IMR-90 (cell line): ENCODE results near the gene DIP2C. TPM values are rescaled to one million over a fixed set of nuclear protein-coding genes. Genes with fewer than 3 reads are reported as not detected.

Experiments
- ATAC-seq: fragments of 200-7000 bp; cut with Tn5 transposase; 2 replicates; pipeline ENCODE4 v1.9.1; 2020; ENCODE audit warnings: low read depth, mild to moderate bottlenecking, moderate library complexity
- BruUV-seq: library from RNA; stranded (reverse); fragments of 400-500 nt; replicated peaks from 2 replicates; lab custom pipeline; 2021; lab: Mats Ljungman, UMichigan
- CTCF ChIA-PET: fragments of 300-600 bp; formaldehyde crosslinking; extraction: SDS; loops from one replicate; lab custom pipeline; 2021; ENCODE audit warnings: antibody characterized with exemption; lab: Yijun Ruan, JAX
- POLR2A ChIA-PET: fragments of 300-600 bp; sonication (Branson Sonifier 250); formaldehyde crosslinking; loops from one replicate; lab custom pipeline; 2022; ENCODE audit warnings: antibody characterized with exemption; ENCODE audit not compliant: unreplicated experiment; lab: Charles Lee
- DNase-seq: peaks from one replicate; pipeline ENCODE4 v3.0.0; 2013
- H2AFZ ChIP-seq: replicated peaks from 2 replicates; pipeline ENCODE3; 2013; ENCODE audit warnings: low read length, mild to moderate bottlenecking; ENCODE audit not compliant: poor library complexity
- H2AK5ac ChIP-seq: 2 replicates; pipeline ENCODE4 v1.6.1; 2013; ENCODE audit warnings: low read depth, low read length, inconsistent platforms
- H2AK9ac ChIP-seq: replicated peaks from 2 replicates; pipeline ENCODE3; 2013; ENCODE audit warnings: mild to moderate bottlenecking, low read depth, low read length, moderate library complexity; ENCODE audit not compliant: poor library complexity
- H2BK120ac ChIP-seq: 2 replicates; pipeline ENCODE4 v1.6.1; 2013; ENCODE audit warnings: low read depth, low read length, inconsistent platforms
- H2BK15ac ChIP-seq: 3 replicates; pipeline ENCODE4 v1.6.1; 2013; ENCODE audit warnings: low read depth, low read length, inconsistent platforms
- H2BK20ac ChIP-seq: 2 replicates; pipeline ENCODE4 v1.6.1; 2013; ENCODE audit warnings: low read depth, mild to moderate bottlenecking, inconsistent platforms, low read length, moderate library complexity
- H2BK5ac ChIP-seq: 2 replicates; pipeline ENCODE4 v1.6.1; 2013; ENCODE audit warnings: mild to moderate bottlenecking, low read depth, low read length, inconsistent platforms; ENCODE audit not compliant: poor library complexity, severe bottlenecking
- H3K14ac ChIP-seq: replicated peaks from 2 replicates; pipeline ENCODE4 v1.6.1; 2013; ENCODE audit warnings: low read depth, low read length, inconsistent platforms
- H3K18ac ChIP-seq: 2 replicates; pipeline ENCODE4 v1.6.1; 2013; ENCODE audit warnings: low read depth, low read length, control low read depth
- H3K23ac ChIP-seq: 2 replicates; pipeline ENCODE4 v1.6.1; 2013; ENCODE audit warnings: low read depth, low read length, inconsistent platforms
- H3K27ac ChIP-seq: 2 replicates; pipeline ENCODE4 v1.5.1; 2013; ENCODE audit warnings: mild to moderate bottlenecking, control low read depth, low read length; ENCODE audit not compliant: insufficient read depth
- H3K27me3 ChIP-seq: 2 replicates; pipeline ENCODE4 v1.6.1; 2013; ENCODE audit warnings: low read length; ENCODE audit not compliant: control insufficient read depth, insufficient read depth
- H3K36me3 ChIP-seq: 2 replicates; pipeline ENCODE4 v1.6.1; 2013; ENCODE audit warnings: low read length, mixed read lengths; ENCODE audit not compliant: control insufficient read depth, insufficient read depth
- H3K4ac ChIP-seq: 2 replicates; pipeline ENCODE4 v1.6.1; 2013; ENCODE audit warnings: low read depth, low read length, inconsistent platforms
- H3K4me1 ChIP-seq: 2 replicates; pipeline ENCODE4 v1.6.1; 2013; ENCODE audit warnings: low read length, mixed read lengths; ENCODE audit not compliant: control insufficient read depth, insufficient read depth
- H3K4me2 ChIP-seq: 2 replicates; pipeline ENCODE4 v1.6.1; 2013; ENCODE audit warnings: low read depth, mild to moderate bottlenecking, control low read depth, low read length, moderate library complexity
- H3K4me3 ChIP-seq: 2 replicates; pipeline ENCODE4 v1.5.1; 2013; ENCODE audit warnings: low read depth, mild to moderate bottlenecking, control low read depth, low read length, moderate library complexity; ENCODE audit not compliant: insufficient read depth
- H3K56ac ChIP-seq: 2 replicates; pipeline ENCODE4 v1.6.1; 2013; ENCODE audit warnings: low read length, inconsistent platforms; ENCODE audit not compliant: insufficient read depth; ENCODE audit errors: extremely low read depth
- H3K79me1 ChIP-seq, 2 experiments: 2 replicates each; pipeline ENCODE4 v1.6.1; 2013; ENCODE audit warnings: low read length in 2 of 2, inconsistent platforms in 1 of 2, low read depth in 1 of 2
- H3K9ac ChIP-seq: 2 replicates; pipeline ENCODE4 v1.6.1; 2013; ENCODE audit warnings: low read depth, low read length, control low read depth
- H3K9me1 ChIP-seq: 2 replicates; pipeline ENCODE4 v1.6.1; 2013; ENCODE audit warnings: low read length, inconsistent platforms; ENCODE audit not compliant: insufficient read depth
- H3K9me3 ChIP-seq: 2 replicates; pipeline ENCODE4 v1.6.1; 2013; ENCODE audit warnings: low read length; ENCODE audit not compliant: control insufficient read depth, insufficient read depth
- H4K20me1 ChIP-seq: 2 replicates; pipeline ENCODE4 v1.6.1; 2013; ENCODE audit warnings: low read length, inconsistent platforms; ENCODE audit not compliant: insufficient read depth
- H4K5ac ChIP-seq: 2 replicates; pipeline ENCODE4 v1.6.1; 2013; ENCODE audit warnings: mild to moderate bottlenecking, low read depth, low read length, control low read depth
- H4K8ac ChIP-seq, 2 experiments: 2 replicates each; pipeline ENCODE4 v1.6.1; 2013; ENCODE audit warnings: low read depth in 2 of 2, low read length in 2 of 2, control low read depth in 1 of 2, inconsistent platforms in 1 of 2
- H4K91ac ChIP-seq: 2 replicates; pipeline ENCODE4 v1.6.1; 2013; ENCODE audit warnings: low read depth, low read length, inconsistent platforms; ENCODE audit not compliant: insufficient read depth
- CHD1 ChIP-seq: IDR thresholded peaks from 2 replicates; pipeline ENCODE4 v1.6.1; 2012; ENCODE audit warnings: low read depth, low read length, improper control_type of control experiment
- FOS ChIP-seq: fragments of 150-350 bp; IDR thresholded peaks from 2 replicates; pipeline ENCODE4 v1.6.1; 2016; ENCODE audit warnings: low read depth, low read length
- MAFK ChIP-seq: IDR thresholded peaks from 2 replicates; pipeline ENCODE4 v1.6.1; 2012; ENCODE audit warnings: low read depth, low read length, improper control_type of control experiment
- MAZ ChIP-seq: IDR thresholded peaks from 2 replicates; pipeline ENCODE4 v1.6.1; 2012; ENCODE audit warnings: low read depth, mild to moderate bottlenecking, low read length, improper control_type of control experiment, moderate library complexity, borderline replicate concordance
- MXI1 ChIP-seq: IDR thresholded peaks from 2 replicates; pipeline ENCODE4 v1.6.1; 2012; ENCODE audit warnings: low read depth, mild to moderate bottlenecking, low read length, moderate library complexity, borderline replicate concordance
- NFE2L2 ChIP-seq: fragments of 150-350 bp; IDR thresholded peaks from 2 replicates; pipeline ENCODE4 v1.6.1; 2016; ENCODE audit warnings: low read depth, mild to moderate bottlenecking, low read length
- RAD21 ChIP-seq: IDR thresholded peaks from 2 replicates; pipeline ENCODE4 v1.6.1; 2012; ENCODE audit warnings: low read length, improper control_type of control experiment
- RCOR1 ChIP-seq: IDR thresholded peaks from 2 replicates; pipeline ENCODE4 v1.6.1; 2012; ENCODE audit warnings: mild to moderate bottlenecking, low read length, improper control_type of control experiment; ENCODE audit not compliant: insufficient replicate concordance
- SMC3 ChIP-seq: fragments of 150-350 bp; IDR thresholded peaks from 2 replicates; pipeline ENCODE4 v1.6.1; 2016; ENCODE audit warnings: low read depth, mild to moderate bottlenecking, antibody characterized with exemption, low read length, moderate library complexity
- WGBS, 2 experiments: methylation state at CpG; one replicate each; pipeline versions ENCODE4 v1.1.5 to v1.1.7; 2013; ENCODE audit warnings: missing lambda C conversion rate in 2 of 2; ENCODE audit not compliant: insufficient read length in 1 of 2; ENCODE audit errors: extremely low coverage in 2 of 2; 5-methylcytosine and 5-hydroxymethylcytosine counted together
- dilution Hi-C: fragments of 300-500 bp; cut with HindIII; formaldehyde crosslinking; loops from one replicate; pipeline ENCODE4 v1.14.3; 2018; ENCODE audit warnings: low sequenced_read_pairs; ENCODE audit not compliant: unreplicated experiment
- in situ Hi-C: fragments of 300-500 bp; cut with MboI; formaldehyde crosslinking; loops from 3 replicates; pipeline ENCODE4 v1.14.3; 2019; ENCODE audit warnings: low sequenced_read_pairs, inconsistent platforms, mixed read lengths
- intact Hi-C: fragments of 100-400 bp; cut with micrococcal nuclease; formaldehyde crosslinking; loops from 2 replicates; pipeline ENCODE4 v1.10.0; 2022
- polyA plus RNA-seq, 3 experiments: library from polyadenylated mRNA; depleted of rRNA; stranded (reverse); fragments of >200 nt; gene quantifications; 2 replicates each; pipeline ENCODE4 v1.2.3, GENCODE V29; 2012; ENCODE audit warnings: low replicate concordance in 1 of 3
- total RNA-seq: library from RNA; depleted of rRNA; stranded (reverse); fragments of >200 nt; gene quantifications from 2 replicates; pipeline ENCODE4 v1.2.3, GENCODE V29; 2012
- TF ChIP-seq, protein P1 (sequence below): fragments of 150-350 bp; IDR thresholded peaks from 2 replicates; pipeline ENCODE4 v1.6.1; 2016; ENCODE audit warnings: low read depth, mild to moderate bottlenecking, low read length, moderate library complexity, borderline replicate concordance

Gene DIP2C
- total and polyA plus RNA-seq, 2 of the 4 experiments (the other 2 are of a cell fraction), result 8.6 to 17.3 TPM

GRCh38 chr10:359093-359492 lies 330.4 kb downstream of the DIP2C start:
- Histone ChIP-seq H3K9me3 (no peaks in the 10 kb centered on the region), H2BK20ac (no peak overlapping the region), H3K18ac (no peak overlapping the region), H3K9ac (no peak overlapping the region), H2BK15ac (no peak overlapping the region), H3K27ac (no peak overlapping the region), H3K4me2 (no peak overlapping the region), H3K4me1 (no peaks in the 10 kb centered on the region), H4K8ac (no peak overlapping the region), H3K79me1 (peaks cover 3 to 7% of the 10 kb centered on the region in 2 experiments; a peak in 2 of 4 replicates), H3K23ac (no peak overlapping the region), H3K56ac (no peak overlapping the region), H3K27me3 (no peaks in the 10 kb centered on the region), H2AK9ac (no peak overlapping the region), H4K20me1 (no peaks in the 10 kb centered on the region), H4K91ac (no peak overlapping the region), H3K36me3 (peaks cover 74% of the 10 kb centered on the region), H3K4ac (no peak overlapping the region), H2AFZ (no peak overlapping the region), H3K14ac (no peak overlapping the region), H4K5ac (no peak overlapping the region), H2AK5ac (no peak overlapping the region), H2BK120ac (no peak overlapping the region), H2BK5ac (no peak overlapping the region), H3K9me1 (peaks cover 13% of the 10 kb centered on the region; the same call in 1 of the 2 replicates), H3K4me3 (no peak overlapping the region)
- BruUV-seq, result no TSS peak
- in situ Hi-C loops (no loop called here), dilution Hi-C loops (no loop called here), intact Hi-C loops (no loop called here)
- POLR2A ChIA-PET, result no interaction called here
- CTCF ChIA-PET, result no interaction called here
- WGBS, 2 experiments, result 95% methylated on average over 14 of the region's 18 CpGs; no CpG with 5 or more reads in 1 of the 2 experiments
- TF ChIP-seq SMC3 (no peak), MXI1 (no peak), FOS (no peak), MAZ (no peak), RCOR1 (no peak), NFE2L2 (no peak), RAD21 (no peak), MAFK (no peak), CHD1 (no peak)
- TF ChIP-seq, protein P1, sequence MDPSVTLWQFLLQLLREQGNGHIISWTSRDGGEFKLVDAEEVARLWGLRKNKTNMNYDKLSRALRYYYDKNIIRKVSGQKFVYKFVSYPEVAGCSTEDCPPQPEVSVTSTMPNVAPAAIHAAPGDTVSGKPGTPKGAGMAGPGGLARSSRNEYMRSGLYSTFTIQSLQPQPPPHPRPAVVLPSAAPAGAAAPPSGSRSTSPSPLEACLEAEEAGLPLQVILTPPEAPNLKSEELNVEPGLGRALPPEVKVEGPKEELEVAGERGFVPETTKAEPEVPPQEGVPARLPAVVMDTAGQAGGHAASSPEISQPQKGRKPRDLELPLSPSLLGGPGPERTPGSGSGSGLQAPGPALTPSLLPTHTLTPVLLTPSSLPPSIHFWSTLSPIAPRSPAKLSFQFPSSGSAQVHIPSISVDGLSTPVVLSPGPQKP, result no peak
- ATAC-seq (no peak), DNase-seq (no peak)
